ENCODE data around the gene CRISPLD2.

The CRISPLD2 gene

DNA sequence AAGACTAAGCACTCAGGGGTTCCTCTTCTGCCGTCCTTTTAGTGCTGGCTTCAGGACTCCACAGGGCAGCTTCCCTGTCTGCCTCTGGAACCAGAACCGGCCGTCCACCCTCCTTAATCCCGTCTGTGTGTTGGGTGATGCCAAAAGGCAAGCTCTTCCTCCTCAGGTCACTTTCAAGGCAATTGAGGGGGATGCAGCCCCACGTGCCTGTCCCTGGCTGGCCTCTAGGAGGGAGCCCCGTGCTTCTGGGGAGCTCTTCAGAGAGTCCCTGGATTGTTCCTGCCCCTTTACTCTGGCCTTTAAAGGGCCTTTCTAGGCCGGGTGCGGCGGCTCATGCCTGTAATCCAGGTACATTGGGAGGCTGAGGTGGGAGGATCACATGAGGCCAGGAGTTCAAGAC is 77.1 kb downstream of the CRISPLD2 start:
- H3K4me3 ChIP-seq (replicated peaks; ENCODE audit: insufficient read depth, low read length) = no peak overlapping the region
- no peaks in the 10 kb centered on the region for H3K27me3 ChIP-seq (ENCODE audit: insufficient read depth, poor library complexity, severe bottlenecking)
- H3K27ac ChIP-seq (replicated peaks) = no peak overlapping the region
- TF ChIP-seq SPI1 (IDR thresholded peaks at IDR 0.05; ENCODE audit: borderline replicate concordance, low read depth) (no peak), REST (IDR thresholded peaks at IDR 0.05; ENCODE audit: insufficient replicate concordance, low read depth) (no peak), POLR2AphosphoS5 (IDR thresholded peaks at IDR 0.05; ENCODE audit: low read depth) (no peak), GABPA (IDR thresholded peaks at IDR 0.05; ENCODE audit: low read depth) (no peak)
- TF ChIP-seq, protein P1, sequence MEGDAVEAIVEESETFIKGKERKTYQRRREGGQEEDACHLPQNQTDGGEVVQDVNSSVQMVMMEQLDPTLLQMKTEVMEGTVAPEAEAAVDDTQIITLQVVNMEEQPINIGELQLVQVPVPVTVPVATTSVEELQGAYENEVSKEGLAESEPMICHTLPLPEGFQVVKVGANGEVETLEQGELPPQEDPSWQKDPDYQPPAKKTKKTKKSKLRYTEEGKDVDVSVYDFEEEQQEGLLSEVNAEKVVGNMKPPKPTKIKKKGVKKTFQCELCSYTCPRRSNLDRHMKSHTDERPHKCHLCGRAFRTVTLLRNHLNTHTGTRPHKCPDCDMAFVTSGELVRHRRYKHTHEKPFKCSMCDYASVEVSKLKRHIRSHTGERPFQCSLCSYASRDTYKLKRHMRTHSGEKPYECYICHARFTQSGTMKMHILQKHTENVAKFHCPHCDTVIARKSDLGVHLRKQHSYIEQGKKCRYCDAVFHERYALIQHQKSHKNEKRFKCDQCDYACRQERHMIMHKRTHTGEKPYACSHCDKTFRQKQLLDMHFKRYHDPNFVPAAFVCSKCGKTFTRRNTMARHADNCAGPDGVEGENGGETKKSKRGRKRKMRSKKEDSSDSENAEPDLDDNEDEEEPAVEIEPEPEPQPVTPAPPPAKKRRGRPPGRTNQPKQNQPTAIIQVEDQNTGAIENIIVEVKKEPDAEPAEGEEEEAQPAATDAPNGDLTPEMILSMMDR (IDR thresholded peaks at IDR 0.05; ENCODE audit: insufficient read depth, low read length) = no peak
- DNase-seq (ENCODE audit: low read depth in 1 of 2, low spot score in 1 of 2) = no peak

- Histone ChIP-seq H3K27me3 (ENCODE audit: insufficient read depth, poor library complexity, severe bottlenecking) (no peaks in the 10 kb centered on the region), H3K4me3 (replicated peaks; ENCODE audit: insufficient read depth, low read length) (no peak overlapping the region), H3K27ac (replicated peaks) (peak overlapping the region; percentile 22; the same call in 1 of the 2 replicates)
- TF ChIP-seq GABPA (IDR thresholded peaks at IDR 0.05; ENCODE audit: low read depth) = no peak
- TF ChIP-seq POLR2AphosphoS5 (IDR thresholded peaks at IDR 0.05; ENCODE audit: low read depth) = no peak
- TF ChIP-seq SPI1 (IDR thresholded peaks at IDR 0.05; ENCODE audit: borderline replicate concordance, low read depth) = peak; percentile 87; the same call in 1 of the 2 replicates
- TF ChIP-seq, protein P1 (IDR thresholded peaks at IDR 0.05; ENCODE audit: insufficient read depth, low read length) = no peak
- peak; percentile 69 to 81 for DNase-seq (ENCODE audit: low read depth in 1 of 2, low spot score in 1 of 2)
Observed at GRCh38 chr16:84897911-84898377, 78.2 kb downstream of the CRISPLD2 start.

DNA sequence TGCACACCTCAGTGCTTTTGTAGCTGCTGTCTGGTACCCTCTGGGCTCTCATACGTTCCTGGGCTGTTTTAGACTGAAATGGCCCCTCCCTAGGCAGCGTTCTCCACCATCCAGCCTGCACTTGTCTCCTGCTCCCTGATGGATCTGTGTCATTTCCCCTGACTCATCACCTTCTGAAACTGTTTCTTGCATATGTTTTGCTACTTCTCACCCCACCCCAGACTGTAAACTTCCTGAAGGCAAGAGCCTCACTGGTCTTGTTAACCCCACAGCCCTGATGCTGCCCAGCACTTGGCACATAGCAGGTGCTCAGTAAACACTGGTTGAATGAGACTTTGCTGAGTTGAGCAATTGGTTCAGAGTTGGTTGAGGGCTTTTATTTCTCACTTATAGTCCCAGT is 78.7 kb downstream of the CRISPLD2 start:
- Histone ChIP-seq H3K27me3 (ENCODE audit: insufficient read depth, poor library complexity, severe bottlenecking) (no peaks in the 10 kb centered on the region), H3K4me3 (replicated peaks; ENCODE audit: insufficient read depth, low read length) (no peak overlapping the region), H3K27ac (replicated peaks) (peak overlapping the region; percentile 22; the same call in 1 of the 2 replicates)
- peak in 1 of 2 experiments; percentile 22 for DNase-seq (ENCODE audit: low read depth in 1 of 2, low spot score in 1 of 2)
- TF ChIP-seq GABPA (IDR thresholded peaks at IDR 0.05; ENCODE audit: low read depth) (no peak), REST (IDR thresholded peaks at IDR 0.05; ENCODE audit: insufficient replicate concordance, low read depth) (no peak), POLR2AphosphoS5 (IDR thresholded peaks at IDR 0.05; ENCODE audit: low read depth) (no peak), SPI1 (IDR thresholded peaks at IDR 0.05; ENCODE audit: borderline replicate concordance, low read depth) (no peak)
- TF ChIP-seq, protein P1 (IDR thresholded peaks at IDR 0.05; ENCODE audit: insufficient read depth, low read length) = no peak

GRCh38 chr16:84899414-84899813 is 79.6 kb downstream of the CRISPLD2 start:
- no peak overlapping the region for H3K4me3 ChIP-seq (replicated peaks; ENCODE audit: insufficient read depth, low read length)
- DNase-seq (ENCODE audit: low read depth in 1 of 2, low spot score in 1 of 2) = no peak
- H3K27ac ChIP-seq (replicated peaks) = no peak overlapping the region
- H3K27me3 ChIP-seq (ENCODE audit: insufficient read depth, poor library complexity, severe bottlenecking) = no peaks in the 10 kb centered on the region
- TF ChIP-seq, protein P1 (IDR thresholded peaks at IDR 0.05; ENCODE audit: insufficient read depth, low read length) = no peak
- no peak for TF ChIP-seq SPI1 (IDR thresholded peaks at IDR 0.05; ENCODE audit: borderline replicate concordance, low read depth)
- TF ChIP-seq GABPA (IDR thresholded peaks at IDR 0.05; ENCODE audit: low read depth) = no peak
- no peak for TF ChIP-seq REST (IDR thresholded peaks at IDR 0.05; ENCODE audit: insufficient replicate concordance, low read depth)
- no peak for TF ChIP-seq POLR2AphosphoS5 (IDR thresholded peaks at IDR 0.05; ENCODE audit: low read depth)

All from HL-60 (cell line).